Measurements from ENCODE around the gene MLYCD.

The MLYCD gene

GRCh38 chr16:83930730-83931500 is 32.0 kb downstream of the MLYCD start:
- CTCF ChIA-PET: no interaction called here
- TF ChIP-seq ZNF416 (tag by site-specific recombination; IDR thresholded peaks at IDR 0.05) (no peak), KLF1 (tag by site-specific recombination; IDR thresholded peaks at IDR 0.05) (no peak), ZNF549 (tag by site-specific recombination; IDR thresholded peaks at IDR 0.05) (no peak), ZBTB20 (tag by site-specific recombination; IDR thresholded peaks at IDR 0.05) (no peak), ZNF571 (tag by site-specific recombination; IDR thresholded peaks at IDR 0.05) (no peak)
- POLR2A ChIA-PET: no interaction called here
- Histone ChIP-seq H3K4me3 (ENCODE audit: low read depth, low read length) (no peak overlapping the region), H3K36me3 (ENCODE audit: control insufficient read depth in 2 of 2, insufficient read depth in 1 of 2, low read length in 2 of 2) (no peaks in the 10 kb centered on the region), H3K9me3 (ENCODE audit: control insufficient read depth, insufficient read depth, low read depth, low read length) (no peaks in the 10 kb centered on the region), H3K4me1 (ENCODE audit: control insufficient read depth, insufficient read depth, low read length) (no peaks in the 10 kb centered on the region), H3K27ac (ENCODE audit: extremely low read depth, low read depth, low read length) (no peak overlapping the region)

GRCh38 chr16:83931556-83931955 is 32.6 kb downstream of the MLYCD start:
- H3K36me3 ChIP-seq (ENCODE audit: control insufficient read depth in 2 of 2, insufficient read depth in 1 of 2, low read length in 2 of 2): no peaks in the 10 kb centered on the region
- no peaks in the 10 kb centered on the region for H3K4me1 ChIP-seq (ENCODE audit: control insufficient read depth, insufficient read depth, low read length)
- TF ChIP-seq ZNF629 (tag by site-specific recombination; IDR thresholded peaks at IDR 0.05): no peak
- TF ChIP-seq ZNF341 (tag by site-specific recombination; IDR thresholded peaks at IDR 0.05; ENCODE audit: low read depth): no peak
- TF ChIP-seq TRIM28 (IDR thresholded peaks at IDR 0.05; ENCODE audit: borderline replicate concordance, low read length): no peak
- TF ChIP-seq ZNF24 (tag by site-specific recombination; IDR thresholded peaks at IDR 0.05): no peak
- no peak for TF ChIP-seq ZNF664 (tag by site-specific recombination; IDR thresholded peaks at IDR 0.05)
- TF ChIP-seq ZNF48 (tag by site-specific recombination; IDR thresholded peaks at IDR 0.05): no peak
- TF ChIP-seq KLF8 (tag by site-specific recombination; IDR thresholded peaks at IDR 0.05): no peak
- TF ChIP-seq ZIC2 (tag by site-specific recombination; IDR thresholded peaks at IDR 0.05): no peak
- TF ChIP-seq ZNF692 (tag by site-specific recombination; IDR thresholded peaks at IDR 0.05): no peak
- TF ChIP-seq ZNF621 (tag by site-specific recombination; IDR thresholded peaks at IDR 0.05): no peak
- no peak overlapping the region for H3K27ac ChIP-seq (ENCODE audit: extremely low read depth, low read depth, low read length)
- POLR2A ChIA-PET: no interaction called here
- H3K4me3 ChIP-seq (ENCODE audit: low read depth, low read length): no peak overlapping the region
- no peaks in the 10 kb centered on the region for H3K9me3 ChIP-seq (ENCODE audit: control insufficient read depth, insufficient read depth, low read depth, low read length)
- CTCF ChIA-PET: interaction anchor here (0.6 to 0.8 kb wide), 2 partner anchors 29 to 131 kb away, joined by 3 read pairs; no protein-coding TSS in a partner anchor

GRCh38 chr16:83932304-83932703 is 33.4 kb downstream of the MLYCD start:
- TF ChIP-seq ZNF785 (tag by site-specific recombination; IDR thresholded peaks at IDR 0.05) (no peak), ZNF473 (tag by site-specific recombination; IDR thresholded peaks at IDR 0.05) (no peak), ZNF48 (tag by site-specific recombination; IDR thresholded peaks at IDR 0.05) (no peak), TCF7L2 (IDR thresholded peaks at IDR 0.05; ENCODE audit: borderline replicate concordance, low read depth, low read length) (no peak), ELK4 (IDR thresholded peaks at IDR 0.05; ENCODE audit: borderline replicate concordance, low read depth, low read length) (no peak), HOXA7 (CRISPR knock-in tag; IDR thresholded peaks at IDR 0.05; ENCODE audit: borderline replicate concordance) (no peak)
- ChIA-PET CTCF (interaction anchor here (0.8 to 2.7 kb wide), 2 partner anchors 131 to 133 kb away, joined by 3 to 6 read pairs; no protein-coding TSS in a partner anchor), POLR2A (no interaction called here)
- H3K4me3 ChIP-seq (ENCODE audit: low read depth, low read length): no peak overlapping the region
- no peaks in the 10 kb centered on the region for H3K4me1 ChIP-seq (ENCODE audit: control insufficient read depth, insufficient read depth, low read length)
- no peaks in the 10 kb centered on the region for H3K36me3 ChIP-seq (ENCODE audit: control insufficient read depth in 2 of 2, insufficient read depth in 1 of 2, low read length in 2 of 2)
- H3K9me3 ChIP-seq (ENCODE audit: control insufficient read depth, insufficient read depth, low read depth, low read length): no peaks in the 10 kb centered on the region
- H3K27ac ChIP-seq (ENCODE audit: extremely low read depth, low read depth, low read length): no peak overlapping the region

Measured in HEK293 (cell line).